Right ventricle myocardium inferior (tissue), 1 donor: ENCODE results near the gene SRSF6. TPM values are rescaled to one million over a fixed set of nuclear protein-coding genes. Genes with fewer than 3 reads are reported as not detected.
"Not testable (repeated sequence)": the region's sequence is repeated elsewhere in the genome, so short reads cannot be mapped to it uniquely, and the experiment has no call there.

Experiments used
- ATAC-seq: fragments of 200-7000 bp; cut with Tn5 transposase; one replicate; pipeline ENCODE4 v1.9.1; 2020; ENCODE audit warnings: mild to moderate bottlenecking, moderate library complexity
- DNase-seq: peaks from one replicate; pipeline ENCODE4 v3.0.0; 2021; ENCODE audit errors: missing footprints
- intact Hi-C: fragments of 100-400 bp; cut with DNase I; formaldehyde crosslinking; loops from one replicate; pipeline ENCODE4 v1.11.0; 2022
- total RNA-seq: library from RNA; stranded (reverse); fragmentation: NEBNext Ultra II Directional; extraction: Animal tissue kit (Norgen Biotek cat#: 25700); gene quantifications from one replicate; pipeline ENCODE4 v1.2.1, GENCODE V29; 2021
- donor health status: DM: no; HTN: yes; CAD: no; lungs with severe emphysema.

The SRSF6 gene
- total RNA-seq, 1 donor from 2014 or later, result 52.0 TPM

DNA sequence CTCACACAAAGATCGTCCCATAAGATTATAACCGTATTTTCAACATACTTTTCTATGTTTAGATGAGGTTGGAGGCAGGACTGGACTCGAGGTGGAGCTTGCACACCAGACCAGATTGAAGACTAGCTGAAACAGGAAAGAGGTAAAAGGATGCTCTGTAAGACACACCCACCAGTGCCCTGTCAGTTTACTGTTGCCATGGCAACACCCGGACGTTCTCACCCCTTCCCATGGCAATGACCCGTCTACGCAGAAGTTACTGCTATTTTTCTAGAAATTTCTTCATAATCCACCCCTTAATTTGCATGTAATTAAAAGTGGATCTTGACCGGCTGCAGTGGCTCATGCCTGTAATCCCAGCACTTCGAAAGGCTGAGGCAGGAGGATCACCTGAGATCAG is 13.6 kb upstream of the SRSF6 start:
- DNase-seq (no peak), ATAC-seq (no peak)
- intact Hi-C loops, result loop anchor here (10.0 kb wide), 1 partner anchor 251 kb away; no protein-coding TSS in a partner anchor

DNA sequence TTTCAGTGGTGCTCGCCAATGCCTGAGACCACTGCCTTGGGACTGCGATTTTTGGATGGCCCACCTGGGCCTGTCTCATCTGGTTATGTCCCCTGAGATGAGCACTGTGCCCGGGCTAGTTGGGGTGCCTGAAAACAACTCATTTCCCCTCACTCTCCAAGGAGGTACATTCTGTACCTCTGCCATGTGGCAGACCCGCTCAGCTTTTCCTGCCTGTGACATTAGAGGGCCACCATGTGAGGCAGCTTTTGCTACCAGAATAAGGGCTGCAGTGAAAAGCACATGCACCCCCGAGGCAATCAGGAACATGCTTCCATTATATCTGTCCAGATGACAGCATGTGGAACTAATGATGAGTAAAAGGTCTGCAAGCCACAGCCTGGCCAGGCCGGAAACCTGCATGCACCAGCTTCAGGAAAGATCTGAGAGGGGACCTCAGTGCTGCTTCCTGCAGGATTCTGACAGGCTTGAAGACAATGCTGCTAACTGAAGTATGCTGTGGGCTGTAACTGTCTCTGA is 11.3 kb upstream of the SRSF6 start:
- intact Hi-C loops, result loop anchor here (10.0 kb wide), 1 partner anchor 248 kb away; no protein-coding TSS in a partner anchor
- DNase-seq, result no peak
- no peak for ATAC-seq

DNA sequence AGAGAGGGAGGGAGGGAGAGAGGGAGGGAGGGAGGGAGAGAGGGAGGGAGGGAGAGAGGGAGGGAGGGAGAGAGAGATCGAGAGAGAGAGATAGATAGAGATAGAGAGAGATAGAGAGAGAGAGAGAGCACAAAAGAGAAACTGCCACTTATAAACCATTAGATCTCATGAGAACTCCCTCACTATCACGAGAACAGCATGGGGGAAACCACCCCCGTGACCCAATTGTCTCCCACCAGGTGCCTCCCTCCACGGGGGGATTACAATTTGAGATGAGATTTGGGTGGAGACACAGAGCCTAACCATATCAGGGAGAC is 9.3 kb upstream of the SRSF6 start:
- intact Hi-C loops, result loop anchor here (10.0 kb wide), 1 partner anchor 246 kb away; no protein-coding TSS in a partner anchor
- ATAC-seq, result not testable (repeated sequence)

DNA sequence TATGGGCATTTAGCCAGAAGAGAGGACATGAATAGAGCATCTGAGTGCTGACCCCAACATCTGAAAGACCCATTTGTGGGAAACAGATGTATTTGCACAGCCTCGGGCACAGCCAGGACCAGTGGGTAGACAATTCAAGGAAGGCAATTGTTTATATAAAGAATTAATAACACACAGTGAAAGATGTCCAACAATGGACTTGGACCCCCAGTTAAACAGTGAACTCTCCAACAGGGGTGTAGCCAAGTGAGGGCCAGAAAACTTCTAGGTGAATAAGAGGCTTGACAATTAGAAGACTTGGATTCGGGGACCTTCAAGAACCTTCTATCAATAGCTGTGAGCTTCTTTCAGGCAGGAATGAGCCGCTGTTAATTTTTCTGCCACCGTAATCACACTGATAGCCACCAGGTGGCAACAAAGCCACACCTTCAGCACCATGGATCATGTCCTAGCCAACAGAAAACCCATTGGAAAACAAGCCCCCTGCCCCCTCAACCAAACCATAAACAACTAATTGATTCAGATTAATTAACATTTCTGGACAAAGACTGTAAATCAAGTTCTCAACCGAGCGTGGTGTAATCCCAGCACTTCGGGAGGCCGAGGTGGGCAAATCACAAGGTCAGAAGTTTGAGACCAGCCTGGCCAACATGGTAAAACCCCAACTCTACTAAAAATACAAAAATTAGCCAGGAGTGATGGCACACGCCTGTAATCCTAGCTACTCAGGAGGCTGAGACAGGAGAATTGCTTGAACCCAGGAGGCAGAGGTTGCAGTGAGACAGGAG is 8.8 kb upstream of the SRSF6 start:
- intact Hi-C loops, result loop anchor here (10.0 kb wide), 1 partner anchor 246 kb away; no protein-coding TSS in a partner anchor

More for the DNA sequence above, 9.3 kb upstream of the SRSF6 start:
- not testable (repeated sequence) for DNase-seq

DNA sequence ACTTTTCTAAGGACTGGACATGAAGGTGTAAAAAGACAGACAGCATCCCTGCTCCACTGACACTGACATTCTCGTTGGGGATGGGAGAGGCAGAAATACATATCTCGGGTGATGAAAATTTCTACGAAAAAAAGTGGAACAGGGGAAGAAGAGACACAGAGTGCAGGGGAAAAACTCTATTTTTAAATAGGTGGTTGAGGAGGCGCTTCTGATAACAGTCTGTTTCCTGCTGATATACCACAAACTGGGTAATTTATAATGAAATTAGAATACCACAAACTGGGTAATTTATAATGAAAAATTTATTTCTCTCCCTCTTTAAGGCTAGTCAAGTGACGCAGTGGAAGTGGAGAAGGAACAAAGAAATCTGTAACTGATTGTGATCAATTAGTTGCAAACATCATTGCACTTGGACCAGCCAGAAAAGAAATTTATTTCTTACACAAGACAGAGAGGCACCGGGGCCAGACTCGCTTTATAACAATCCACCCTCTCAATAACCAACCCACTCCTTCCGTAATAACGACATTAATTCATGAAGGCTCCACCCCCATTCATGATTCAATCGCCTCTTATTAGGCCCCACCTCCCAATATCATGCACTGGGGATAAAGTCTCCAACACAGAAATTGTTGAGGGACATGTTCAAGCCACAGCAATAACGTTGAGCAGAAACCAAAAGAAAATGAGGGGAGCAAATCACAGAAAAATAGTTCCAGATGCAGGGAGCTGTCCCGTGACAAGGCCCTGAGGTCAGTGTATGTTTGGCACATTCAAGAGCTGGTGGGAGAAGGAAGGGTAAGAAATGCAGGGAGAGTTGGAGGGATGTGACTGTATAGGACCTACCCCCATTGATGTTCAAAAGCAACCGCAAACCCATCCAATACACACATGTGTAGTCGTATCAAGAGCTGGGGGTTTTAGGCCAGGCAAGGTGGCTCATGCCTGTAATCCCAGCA is 6.6 kb upstream of the SRSF6 start:
- ATAC-seq (no peak), DNase-seq (no peak)
- intact Hi-C loops, result no loop called here

More for the DNA sequence above, 8.8 kb upstream of the SRSF6 start:
- ATAC-seq (peak; percentile 37), DNase-seq (no peak)

DNA sequence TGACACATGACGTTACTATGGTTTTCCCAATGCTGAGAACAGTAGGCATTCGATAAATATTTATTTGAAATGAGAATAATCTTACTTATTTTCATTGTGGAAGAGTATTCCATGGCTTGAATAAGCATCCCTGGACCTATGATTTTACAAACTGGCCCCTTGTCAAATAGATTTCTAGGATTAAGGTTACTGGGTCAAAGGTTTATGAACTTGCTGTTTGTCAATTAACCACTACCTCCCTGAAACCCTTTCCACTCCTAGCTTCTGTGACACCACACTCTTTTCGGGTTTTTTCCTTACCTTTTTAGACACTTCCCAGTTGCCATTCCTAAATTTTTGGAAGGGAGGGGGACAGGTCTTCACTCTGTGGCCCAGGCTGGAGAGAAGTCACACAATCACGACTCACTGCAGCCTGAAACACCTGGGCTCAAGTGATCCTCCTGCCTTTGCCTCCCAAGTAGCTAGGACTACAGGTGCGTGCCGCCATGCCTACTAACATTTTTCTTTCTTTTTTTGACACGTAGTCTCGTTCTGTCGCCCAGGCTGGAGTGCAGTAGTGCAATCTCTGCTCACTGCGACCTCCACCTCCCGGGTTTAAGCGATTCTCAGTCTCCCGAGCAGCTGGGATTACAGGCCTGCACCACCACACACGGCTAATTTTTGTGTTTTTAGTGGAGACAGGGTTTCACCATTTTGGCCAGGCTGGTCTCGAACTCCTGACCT is 5.1 kb upstream of the SRSF6 start:
- DNase-seq (no peak), ATAC-seq (no peak)
- intact Hi-C loops, result no loop called here

DNA sequence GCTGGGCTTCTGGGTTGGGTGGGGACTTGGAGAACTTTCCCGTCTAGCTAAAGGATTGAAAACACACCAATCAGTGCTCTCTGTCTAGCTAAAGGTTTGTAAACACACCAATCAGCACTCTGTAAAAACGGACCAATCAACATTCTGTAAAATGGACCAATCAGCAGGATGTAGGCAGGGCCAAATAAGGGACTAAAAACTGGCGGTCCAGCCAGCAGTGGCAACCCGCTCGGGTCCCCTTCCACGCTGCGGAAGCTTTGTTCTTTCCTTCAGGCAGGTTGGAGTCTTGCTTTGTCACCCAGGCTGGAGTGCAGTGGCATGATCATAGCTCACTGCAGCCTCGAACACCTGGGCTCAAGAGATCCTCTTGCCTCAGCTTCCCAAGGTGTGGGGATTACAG is 1.4 kb upstream of the SRSF6 start:
- DNase-seq, ATAC-seq: not testable (repeated sequence)
- intact Hi-C loops, result loop anchor here (5.0 kb wide), 1 partner anchor 136 kb away; the partner anchor contains the start of gene IFT52

DNA sequence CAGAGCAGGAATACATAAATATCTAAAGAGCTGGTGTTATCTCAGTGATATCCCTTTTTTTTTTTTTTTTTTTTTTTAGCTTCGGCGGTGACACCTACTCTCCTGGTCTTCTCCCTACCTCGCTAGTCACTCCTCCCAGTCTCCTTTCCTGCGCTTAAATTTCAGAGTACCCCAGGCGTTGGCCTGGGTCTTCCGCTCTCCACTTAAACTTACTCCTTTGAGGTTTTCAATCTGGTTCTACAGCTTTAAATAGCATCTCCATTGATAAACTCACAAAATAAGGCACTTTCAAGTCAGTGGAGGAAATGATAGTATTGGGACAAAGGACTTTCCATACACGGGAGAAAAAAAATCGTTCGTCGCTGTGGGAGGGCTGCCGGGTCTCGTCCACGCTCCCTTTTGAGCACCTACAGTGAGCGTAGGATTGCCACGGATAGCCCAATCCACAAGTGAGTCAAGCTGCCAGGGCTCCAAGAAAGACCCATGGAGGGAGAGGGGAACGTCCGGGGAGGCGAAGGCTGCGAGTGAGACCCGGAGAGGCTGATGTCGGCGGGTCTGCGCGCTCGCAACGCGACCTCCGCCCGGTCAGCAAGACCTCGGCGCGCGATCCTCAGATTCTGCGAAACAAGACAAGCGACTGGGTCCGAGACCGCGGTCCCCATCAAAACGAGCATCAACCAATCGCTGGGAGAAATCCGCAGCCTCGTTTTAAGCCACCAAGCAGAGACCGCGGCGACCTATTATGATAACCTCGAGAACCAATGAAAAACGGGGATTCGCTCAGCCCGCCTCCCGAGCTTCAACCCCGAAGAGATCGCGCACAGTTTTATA is 672 bp upstream of the SRSF6 start:
- DNase-seq (peak; percentile 94), ATAC-seq (peak; percentile 89)
- intact Hi-C loops, result loop anchor here (5.0 kb wide), 1 partner anchor 135 kb away; the partner anchor contains the start of gene IFT52

DNA sequence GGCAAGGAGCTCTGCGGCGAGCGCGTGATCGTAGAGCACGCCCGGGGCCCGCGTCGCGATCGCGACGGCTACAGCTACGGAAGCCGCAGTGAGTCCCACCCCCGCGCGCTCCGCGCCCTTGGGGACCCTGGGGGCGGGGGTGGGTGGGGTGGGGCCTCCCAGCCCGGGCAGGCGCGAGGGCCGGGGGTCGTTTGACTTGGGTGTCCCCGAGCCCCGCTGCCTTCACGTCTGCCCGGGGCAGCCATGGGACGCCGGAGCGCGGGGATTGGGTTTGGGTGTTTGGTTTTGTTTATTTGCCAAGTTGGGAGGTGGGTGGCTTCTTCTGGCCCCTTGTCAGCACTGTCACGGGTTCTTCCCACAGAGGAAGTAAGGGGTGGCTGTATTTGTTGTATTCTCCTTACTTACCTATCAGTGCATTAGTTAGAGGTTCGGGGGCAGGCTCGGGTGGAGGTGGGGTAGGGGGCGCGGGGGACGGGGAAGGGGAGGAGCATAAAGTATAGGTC is 777 bp downstream of the SRSF6 start:
- intact Hi-C loops, result loop anchor here (5.0 kb wide), 1 partner anchor 134 kb away; the partner anchor contains the start of gene IFT52
- ATAC-seq, result no peak
- DNase-seq, result no peak

DNA sequence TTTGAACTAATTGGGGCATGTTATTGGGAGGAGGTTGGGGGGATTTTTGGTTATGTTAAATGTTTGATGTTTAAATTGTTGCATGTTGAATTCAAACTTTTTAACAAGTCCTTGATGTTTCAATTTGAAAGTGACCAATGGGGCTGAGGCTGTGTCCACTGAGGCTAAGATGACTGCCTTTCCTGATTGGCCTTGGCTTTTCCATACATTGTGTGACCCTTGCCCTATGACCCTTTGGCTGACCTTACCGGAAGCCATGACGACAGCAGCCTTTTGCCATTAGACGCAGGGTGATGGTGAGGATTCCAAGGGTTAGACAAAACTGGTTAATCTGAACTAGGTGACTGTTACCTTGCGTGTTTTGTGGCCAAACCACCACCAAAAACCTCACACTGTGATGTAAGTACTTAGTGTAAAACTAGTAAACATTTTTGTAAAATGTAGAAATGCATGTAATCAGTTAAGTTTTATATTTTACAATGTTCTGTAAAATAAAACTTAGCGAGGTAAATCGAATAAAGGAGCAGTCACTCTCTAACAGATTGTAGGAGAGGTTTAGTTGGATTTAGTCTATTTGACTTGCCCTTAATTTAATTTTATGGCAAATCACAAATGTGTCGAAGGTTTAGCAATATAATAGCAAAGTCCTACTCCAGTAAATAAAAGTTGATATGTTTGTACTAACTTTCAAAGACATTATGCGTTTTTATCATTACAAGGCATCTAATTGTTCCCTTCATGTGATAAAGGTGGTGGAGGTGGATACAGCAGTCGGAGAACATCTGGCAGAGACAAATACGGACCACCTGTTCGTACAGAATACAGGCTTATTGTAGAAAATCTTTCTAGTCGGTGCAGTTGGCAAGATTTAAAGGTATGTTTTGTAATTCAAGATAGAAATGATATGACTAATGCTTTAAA is 1.6 kb downstream of the SRSF6 start:
- ATAC-seq (no peak), DNase-seq (no peak)
- intact Hi-C loops, result loop anchor here (5.0 kb wide), 1 partner anchor 133 kb away; the partner anchor contains the start of gene IFT52

DNA sequence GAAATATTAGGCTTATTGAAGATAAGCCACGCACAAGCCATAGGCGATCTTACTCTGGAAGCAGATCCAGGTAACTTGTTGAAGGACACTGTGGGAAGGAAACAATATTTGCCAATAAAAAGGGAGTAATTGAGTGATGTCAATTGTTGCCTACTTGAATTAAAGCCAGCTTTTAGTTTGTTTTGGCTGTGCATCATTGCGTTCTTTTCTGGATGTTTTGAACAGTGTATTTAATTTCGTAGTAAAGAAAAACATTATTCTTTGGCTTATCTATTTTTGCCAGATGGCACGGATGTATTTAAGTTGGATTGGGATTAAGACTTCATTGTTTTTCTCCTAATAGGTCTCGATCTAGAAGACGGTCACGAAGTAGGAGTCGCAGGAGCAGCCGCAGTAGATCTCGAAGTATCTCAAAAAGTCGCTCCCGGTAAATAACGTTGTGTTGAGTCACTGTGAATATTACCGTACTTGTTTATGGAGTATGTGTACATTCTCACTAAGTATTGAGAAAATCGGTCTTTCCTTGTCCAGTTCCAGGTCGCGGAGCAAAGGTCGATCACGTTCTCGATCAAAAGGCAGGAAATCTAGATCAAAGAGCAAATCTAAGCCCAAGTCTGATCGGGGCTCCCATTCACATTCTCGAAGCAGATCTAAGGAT is 2.6 kb downstream of the SRSF6 start:
- intact Hi-C loops, result no loop called here
- ATAC-seq (no peak), DNase-seq (no peak)

DNA sequence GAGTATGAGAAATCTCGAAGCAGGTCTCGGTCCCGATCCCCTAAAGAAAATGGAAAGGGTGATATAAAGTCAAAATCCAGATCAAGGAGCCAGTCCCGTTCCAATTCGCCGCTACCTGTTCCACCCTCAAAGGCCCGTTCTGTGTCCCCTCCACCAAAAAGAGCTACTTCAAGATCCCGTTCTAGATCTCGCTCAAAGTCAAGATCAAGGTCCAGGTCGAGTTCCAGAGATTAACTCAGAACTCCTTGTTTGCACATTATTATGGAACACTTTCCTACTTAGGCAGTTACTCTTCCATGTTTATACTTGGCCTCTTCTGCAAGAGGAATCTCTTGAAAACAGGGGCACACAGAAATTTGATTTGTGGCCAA is 3.1 kb downstream of the SRSF6 start:
- ATAC-seq, result no peak
- intact Hi-C loops, result no loop called here
- DNase-seq, result no peak

DNA sequence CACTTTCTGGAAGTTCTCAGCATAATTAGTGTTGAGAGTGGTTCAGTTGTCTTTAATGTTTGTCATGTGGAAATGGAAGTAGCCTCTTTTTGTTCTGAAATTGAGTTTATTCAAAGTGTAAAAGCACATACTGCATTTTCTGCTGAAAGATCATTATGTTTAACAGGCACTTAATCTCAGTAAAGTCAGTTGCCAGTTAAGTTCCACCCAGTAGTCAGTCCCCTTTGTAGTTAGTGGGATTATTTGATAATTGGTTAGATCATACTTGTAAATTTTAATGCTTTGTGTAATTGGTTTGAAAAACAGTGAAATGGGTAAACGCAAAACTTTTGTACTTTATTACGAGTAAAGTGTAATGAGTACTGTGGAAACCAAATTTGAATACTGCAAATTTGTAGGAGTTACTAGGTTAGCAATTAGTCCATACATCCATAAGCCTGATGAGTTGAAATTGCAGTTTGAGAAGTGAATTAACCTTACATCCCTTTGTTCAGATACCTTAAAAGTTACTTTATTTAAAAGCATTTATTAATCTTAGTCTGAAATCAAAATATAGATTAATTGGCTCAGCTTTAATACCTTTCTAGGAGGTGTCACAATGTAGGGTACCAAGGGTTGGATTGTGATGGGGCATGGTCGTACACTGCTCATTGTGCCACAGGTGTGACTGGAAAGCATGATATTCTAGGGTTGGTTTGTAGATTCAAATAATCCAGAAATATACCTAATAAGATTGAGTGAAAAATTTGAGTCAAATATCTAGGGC is 4.4 kb downstream of the SRSF6 start:
- DNase-seq, result no peak
- intact Hi-C loops, result no loop called here
- no peak for ATAC-seq

DNA sequence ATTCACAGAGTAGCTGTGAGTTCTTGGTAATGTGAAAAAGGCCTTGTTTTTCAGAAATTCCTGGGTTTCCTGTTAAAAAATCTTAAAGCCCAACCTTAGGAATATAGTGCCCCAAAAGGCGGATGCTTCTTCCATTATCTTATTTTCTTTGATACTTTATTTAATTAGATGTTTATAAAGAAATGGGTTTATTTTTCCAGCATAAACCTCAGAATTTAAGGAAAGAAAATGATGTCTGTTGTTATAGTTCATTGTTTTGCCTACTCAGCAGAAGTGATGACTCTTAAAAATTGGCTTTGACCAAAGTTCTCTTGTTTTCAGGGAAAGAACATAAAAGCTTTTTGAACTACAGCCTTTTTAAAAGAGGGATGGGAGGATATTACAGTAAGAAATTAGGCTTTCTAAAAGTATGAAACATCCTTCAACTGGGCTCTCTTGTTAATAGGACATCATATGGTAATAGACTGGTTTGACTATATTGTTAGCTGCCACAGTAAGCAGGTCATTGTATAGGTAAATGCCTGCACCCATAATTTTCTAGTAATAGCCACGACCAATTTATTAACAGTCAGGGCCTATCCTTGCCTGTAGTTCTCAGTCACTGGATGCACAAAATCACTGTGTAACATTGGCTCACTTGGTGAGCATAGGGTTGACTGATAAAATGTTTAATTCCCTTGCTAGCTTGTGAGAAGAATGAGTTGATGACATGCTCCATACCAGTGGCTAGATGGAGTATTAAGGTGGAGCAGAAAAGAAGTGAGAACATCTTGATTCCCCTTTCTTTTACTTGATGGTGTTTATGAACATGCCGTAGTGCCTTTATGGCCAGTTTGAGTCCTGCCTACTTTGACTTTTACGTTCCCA is 5.2 kb downstream of the SRSF6 start:
- DNase-seq (no peak), ATAC-seq (no peak)
- intact Hi-C loops, result no loop called here
